GM19397 (cell line): ENCODE results near the gene GLYATL2.

Experiments used
- ATAC-seq: cut with Tn5 transposase; IDR thresholded peaks from one replicate; pipeline ENCODE4 v1.9.1; 2021; ENCODE audit warnings: mild to moderate bottlenecking, moderate library complexity; ENCODE audit not compliant: unreplicated experiment

Gene GLYATL2

DNA sequence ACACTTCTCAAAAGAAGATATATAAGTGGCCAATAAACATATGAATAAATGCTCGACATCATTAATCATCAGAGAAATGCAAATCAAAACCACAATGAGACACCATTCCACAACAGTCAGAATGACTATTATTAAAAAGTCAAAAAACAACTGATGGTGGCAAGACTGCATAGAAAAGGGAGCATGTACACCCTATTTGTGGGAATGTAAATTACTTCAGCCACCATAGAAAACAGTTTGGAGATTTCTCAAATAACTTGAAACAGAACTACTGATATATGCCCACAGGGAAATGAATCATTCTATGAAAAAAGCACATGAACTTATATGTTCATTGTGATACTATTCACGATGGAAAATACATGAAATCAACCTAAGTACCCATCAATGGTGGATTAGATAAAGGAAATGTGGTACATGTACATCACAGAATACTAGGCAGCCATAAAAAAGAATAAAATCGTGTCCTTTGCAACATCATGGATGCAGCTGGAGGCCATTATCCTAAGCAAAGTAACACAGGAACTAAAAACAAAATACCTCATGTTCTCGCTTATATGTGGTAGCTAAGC is 42.4 kb downstream of the GLYATL2 start:
- no peak for ATAC-seq

DNA sequence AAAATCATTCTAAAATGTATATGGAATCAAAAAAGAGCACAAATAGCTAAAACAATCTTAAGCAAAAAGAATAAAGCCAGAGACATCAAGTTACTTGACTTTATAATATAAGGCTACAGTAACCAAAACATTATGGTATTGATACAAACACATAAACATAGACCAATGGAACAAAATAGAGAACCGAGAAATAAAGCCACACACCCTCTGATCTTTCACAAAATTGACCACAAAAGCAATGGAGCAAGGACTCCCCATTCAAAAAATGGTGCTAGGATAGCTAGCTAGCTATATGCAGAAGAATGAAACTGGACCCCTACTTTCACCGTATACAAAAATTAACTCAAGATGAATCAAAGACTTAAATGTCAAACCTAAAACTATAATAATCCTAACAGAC is 43.2 kb downstream of the GLYATL2 start:
- no peak for ATAC-seq

GRCh38 chr11:58796333-58796732 is 48.2 kb downstream of the GLYATL2 start:
- ATAC-seq: no peak

DNA sequence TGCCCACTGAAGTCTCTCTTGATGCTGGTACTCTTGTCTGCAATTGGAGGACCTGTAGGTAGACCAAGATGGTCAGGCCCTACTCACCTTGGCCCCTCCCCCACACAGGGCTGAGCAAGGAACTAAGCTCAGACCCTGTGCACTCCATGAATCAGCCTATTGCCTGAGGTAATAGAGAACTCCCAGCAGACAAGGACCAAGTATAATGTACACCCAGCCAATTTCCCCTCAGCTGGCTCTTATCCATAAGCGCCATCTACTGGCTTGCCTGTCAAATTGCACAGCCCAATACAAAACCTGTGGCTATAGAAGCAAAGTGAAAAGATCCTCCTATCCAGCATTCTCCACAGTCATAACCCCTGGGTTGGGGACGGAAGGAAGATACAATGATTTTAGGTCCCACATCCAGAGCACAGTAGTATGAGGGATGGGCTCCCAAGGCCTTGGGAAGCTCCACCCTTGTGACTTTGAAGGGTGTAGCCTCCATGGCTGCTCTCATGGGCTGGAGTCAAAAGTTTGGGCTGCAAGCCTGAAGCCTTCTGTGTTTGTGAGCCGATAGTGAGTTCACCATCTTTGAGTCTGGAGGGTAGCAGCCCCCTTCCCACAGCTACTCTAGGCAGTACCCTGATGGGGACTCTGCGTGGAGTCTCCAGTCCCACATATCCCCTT is 56.0 kb downstream of the GLYATL2 start:
- peak; percentile 91 for ATAC-seq

GRCh38 chr11:58787903-58788302 is 56.6 kb downstream of the GLYATL2 start:
- peak; percentile 18 for ATAC-seq

GRCh38 chr11:58786693-58787092 is 57.8 kb downstream of the GLYATL2 start:
- ATAC-seq: no peak

GRCh38 chr11:58784995-58785394 is 59.5 kb downstream of the GLYATL2 start:
- no peak for ATAC-seq
